GM21723 (cell line): ENCODE results near the gene LILRA6.
"Not testable (repeated sequence)": the region's sequence is repeated elsewhere in the genome, so short reads cannot be mapped to it uniquely, and the experiment has no call there.

ENCODE experiments used
- ATAC-seq: cut with Tn5 transposase; IDR thresholded peaks from one replicate; pipeline ENCODE4 v1.9.1; 2021; ENCODE audit warnings: mild to moderate bottlenecking, moderate library complexity; ENCODE audit not compliant: unreplicated experiment

The LILRA6 gene

DNA sequence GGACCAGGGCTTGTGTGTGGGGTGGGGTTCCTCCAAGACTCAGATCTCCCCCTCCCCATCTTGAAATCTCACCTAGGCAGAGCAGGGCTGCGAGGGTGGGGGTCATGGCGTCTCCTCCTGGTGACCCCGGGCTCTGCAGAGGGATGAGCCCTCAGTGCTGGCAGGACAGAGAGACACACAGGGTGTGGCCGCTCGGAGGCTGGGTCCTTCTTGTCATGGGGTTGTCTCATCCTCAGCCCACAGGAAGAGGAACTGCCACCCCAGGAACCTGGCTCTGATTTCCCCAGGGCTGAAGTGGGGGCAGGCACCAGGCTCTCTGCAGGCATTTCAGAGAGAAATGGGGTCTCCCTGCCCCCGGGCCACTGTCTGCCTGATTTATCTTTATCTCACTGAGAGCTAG lies at the start of gene LILRA6:
Gene LILRA6 (minus strand): TSS at position 145 of the 400 bp plus-strand sequence.
- ATAC-seq: not testable (repeated sequence)

DNA sequence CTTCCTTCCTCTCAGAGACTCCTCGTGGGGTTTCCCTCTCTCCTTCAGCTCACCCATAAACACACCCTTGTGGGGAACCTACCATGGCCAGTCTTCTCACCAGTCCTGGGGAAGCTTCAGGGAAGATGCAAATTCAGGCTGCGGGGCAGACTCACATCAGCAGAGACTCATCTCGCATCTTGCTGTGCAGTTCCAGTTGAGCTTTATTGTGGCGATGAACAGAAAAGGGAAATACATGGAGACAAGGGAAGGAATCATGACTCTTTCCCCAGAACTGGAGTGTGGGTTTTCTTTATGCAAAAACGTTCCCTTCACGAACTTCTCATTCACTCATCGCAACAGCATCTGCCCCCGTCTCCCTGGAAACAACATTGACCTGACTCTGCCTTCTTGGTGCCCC lies 46.6 kb upstream of the LILRA6 start:
- not testable (repeated sequence) for ATAC-seq

DNA sequence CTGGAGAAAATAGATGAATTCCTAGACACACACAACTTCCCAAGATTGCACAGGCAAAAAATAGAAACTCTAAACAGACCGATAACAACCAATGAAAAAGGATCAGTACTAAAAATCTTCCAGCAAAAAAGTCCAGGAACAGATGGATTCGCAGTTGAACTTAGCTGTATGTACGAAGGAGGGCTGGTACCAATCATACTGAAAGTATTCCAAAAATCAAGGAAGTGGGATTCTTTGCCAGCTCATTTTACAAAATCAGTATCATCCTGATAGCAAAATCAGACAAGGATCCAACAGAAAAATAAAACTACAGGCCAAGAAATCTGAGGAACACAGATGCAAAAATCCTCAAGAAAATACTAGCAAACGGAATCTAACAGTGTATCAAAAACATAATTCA lies 44.9 kb upstream of the LILRA6 start:
- no peak for ATAC-seq

DNA sequence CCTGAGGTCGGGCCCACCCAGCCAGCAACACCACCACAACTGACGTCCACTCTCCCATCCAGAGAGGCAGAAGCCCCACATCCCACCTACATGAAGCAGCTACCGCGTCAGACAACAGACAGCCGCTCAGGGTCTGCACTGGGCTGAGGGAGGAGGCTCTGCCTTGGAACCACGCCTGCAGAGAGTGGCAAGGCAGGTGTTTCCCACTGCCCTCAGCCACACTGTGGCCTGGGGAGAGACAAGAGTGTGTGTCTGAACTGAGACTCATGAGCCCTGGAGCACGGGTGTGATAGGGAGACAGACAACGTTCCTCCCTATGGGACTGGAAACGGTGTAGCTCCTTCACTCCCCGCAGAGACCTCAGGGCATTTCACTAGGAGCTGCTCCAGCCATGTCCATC lies 43.7 kb upstream of the LILRA6 start:
- ATAC-seq: not testable (repeated sequence)

DNA sequence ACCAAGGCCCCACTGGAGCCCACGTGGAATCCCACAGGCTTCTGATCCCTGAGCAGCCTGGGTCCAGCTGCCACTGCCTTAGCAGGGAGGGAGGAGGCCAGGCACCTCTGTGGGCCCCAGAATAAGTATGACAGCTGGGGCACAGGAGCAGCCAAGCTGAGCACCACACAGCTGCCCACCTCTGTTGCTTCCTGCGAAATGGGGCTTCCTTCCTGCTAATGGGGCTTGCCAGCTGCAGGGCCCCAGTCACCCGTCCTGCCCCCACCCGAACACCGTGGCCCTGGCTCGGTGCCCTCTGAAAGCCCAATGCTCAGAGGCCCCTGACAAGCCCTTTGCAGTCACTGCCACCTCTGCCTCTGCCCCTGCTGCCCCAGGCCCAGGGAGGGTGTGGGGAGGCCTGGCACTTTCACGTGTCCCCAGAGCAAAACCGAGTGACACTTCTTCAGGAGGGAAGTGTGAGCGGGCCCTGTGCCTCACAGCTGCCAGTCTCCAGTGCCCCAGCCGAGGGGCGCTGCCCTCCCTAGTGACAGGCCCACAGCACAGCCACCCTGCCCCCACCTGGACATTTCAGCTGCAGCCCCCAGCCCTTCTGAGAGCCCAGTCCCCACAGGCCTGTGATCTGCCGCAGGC lies 43.0 kb upstream of the LILRA6 start:
- not testable (repeated sequence) for ATAC-seq

DNA sequence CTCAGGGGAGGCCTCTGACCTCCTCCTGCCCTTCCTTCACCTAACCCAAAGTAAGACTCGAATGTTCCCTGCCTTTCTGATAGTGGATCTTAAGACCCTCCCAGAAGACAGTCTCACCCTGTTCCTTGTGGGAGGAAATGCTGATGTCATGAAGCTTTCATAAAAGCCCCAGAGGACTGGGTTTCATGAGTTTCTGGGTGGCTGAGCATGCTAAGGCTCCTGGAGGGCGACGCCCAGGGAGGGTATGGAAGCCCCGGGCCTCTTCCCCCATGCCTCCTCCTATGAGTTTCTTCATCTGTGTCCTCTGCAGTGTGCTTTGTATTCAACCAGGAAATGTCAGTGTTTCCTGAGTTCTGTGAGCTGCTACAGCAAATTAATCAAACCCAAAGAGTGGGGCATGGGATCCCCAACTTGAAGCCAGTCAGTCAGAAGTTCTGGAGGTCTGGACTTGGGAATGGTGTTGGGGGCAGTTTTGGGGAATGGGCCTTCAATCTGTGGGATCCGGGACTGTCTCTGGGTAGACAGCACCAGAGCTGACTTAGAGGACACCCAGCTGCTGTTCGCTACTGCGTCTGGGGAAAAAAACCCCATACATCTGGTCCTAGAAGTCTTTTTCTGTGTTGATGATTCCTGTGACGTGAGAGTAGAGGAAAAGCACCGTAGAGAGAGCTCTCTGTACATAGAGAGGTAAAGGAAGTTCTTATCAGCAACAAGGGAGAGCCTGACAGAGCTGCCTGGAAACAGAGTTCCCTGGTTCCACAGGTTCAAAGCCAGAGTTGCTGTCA lies 40.3 kb upstream of the LILRA6 start:
- ATAC-seq: no peak

DNA sequence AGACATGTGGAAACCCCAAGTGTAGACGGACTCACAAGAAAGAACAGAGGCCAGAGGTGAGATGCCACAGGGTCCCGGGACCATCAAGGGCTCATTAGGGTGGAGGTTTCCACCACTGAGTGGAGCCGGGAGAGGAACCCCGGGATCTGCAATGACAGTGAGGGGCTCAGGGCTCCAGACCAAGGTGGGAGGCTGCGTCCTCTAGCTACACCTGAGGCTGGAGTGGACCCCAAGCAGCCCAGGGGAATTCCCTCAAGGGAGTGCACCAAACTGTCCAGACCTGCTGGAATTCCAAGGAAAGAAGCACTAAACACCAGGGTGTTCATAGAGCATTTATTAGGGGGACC lies 39.1 kb upstream of the LILRA6 start:
- ATAC-seq: not testable (repeated sequence)

DNA sequence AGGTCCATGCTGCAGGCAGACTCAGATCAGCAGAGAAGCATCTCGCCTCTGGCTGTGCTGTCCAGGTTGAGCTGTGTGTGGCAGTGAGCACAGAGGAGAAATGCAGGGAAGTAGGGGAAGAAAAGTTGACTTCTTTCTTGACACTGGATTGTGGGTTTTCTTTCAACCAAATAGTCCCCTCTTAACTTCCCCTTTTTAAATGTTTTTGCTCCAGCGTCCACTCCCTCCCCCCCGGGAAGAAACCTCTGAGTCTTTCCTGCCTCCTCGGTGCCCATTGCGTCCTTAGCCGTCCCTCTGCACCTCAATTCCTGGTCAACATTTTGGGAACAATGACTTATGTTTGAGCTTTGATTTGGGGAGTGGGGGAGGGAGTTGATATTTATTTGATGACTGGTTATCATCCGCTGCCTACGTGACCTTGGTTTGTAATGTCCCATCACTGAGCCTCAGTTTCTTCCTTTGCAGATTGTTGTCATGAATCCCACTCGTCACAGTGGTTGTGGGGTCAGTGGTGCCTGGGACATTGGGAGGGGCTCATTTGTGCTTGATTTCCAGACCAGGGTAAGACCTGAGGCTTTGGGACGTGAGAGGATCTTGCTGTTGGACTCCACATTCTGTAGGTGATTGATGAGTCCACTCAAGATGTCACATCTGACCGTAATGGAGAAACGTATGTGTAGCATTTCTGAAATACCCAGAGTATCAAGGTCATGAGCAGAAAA lies 38.6 kb upstream of the LILRA6 start, which contains the start of gene LILRB2:
Gene LILRB2 (minus strand): TSS at position 104 of the 722 bp plus-strand sequence. CDS start 614 bp downstream, outside the sequence.
- no peak for ATAC-seq

DNA sequence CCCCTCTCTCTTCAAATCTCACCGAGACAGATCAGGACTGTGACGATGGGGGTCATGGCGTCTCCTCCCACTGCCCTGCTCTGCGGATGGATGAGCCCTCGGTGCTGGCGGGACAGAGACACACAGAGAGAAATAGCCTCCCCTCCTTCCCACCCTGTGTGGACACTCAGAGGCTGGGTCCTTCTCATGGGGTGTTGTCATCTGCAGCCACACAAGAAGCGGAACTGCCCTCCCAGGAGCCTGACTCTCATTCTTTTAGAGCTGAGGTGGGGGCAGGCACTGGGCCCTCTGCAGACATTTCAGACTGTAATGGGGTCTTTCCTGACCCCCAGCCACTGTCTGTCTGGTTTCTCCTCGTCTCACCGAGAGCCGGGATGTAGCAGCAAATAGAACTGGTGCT lies 37.9 kb upstream of the LILRA6 start:
- not testable (repeated sequence) for ATAC-seq

DNA sequence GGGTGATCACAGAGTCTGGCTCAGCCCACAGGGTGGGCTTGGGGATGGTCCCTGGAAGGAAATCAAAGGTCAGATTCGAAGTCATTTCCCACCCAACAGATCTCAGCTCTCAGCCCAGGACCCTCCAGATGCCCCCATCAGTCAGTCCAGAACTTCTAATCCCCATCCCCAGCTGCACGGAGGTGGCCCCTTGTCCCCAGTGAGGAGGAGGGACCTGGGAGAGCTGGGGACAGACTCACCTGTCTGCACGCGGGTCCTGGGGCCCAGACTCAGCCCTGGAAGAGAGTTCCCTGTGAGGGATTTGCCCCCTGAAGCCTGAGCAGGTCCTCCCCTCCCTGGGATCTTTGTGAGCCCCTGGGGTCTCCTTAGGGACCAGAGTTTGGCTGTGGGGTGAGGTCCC lies 37.4 kb upstream of the LILRA6 start:
- not testable (repeated sequence) for ATAC-seq

DNA sequence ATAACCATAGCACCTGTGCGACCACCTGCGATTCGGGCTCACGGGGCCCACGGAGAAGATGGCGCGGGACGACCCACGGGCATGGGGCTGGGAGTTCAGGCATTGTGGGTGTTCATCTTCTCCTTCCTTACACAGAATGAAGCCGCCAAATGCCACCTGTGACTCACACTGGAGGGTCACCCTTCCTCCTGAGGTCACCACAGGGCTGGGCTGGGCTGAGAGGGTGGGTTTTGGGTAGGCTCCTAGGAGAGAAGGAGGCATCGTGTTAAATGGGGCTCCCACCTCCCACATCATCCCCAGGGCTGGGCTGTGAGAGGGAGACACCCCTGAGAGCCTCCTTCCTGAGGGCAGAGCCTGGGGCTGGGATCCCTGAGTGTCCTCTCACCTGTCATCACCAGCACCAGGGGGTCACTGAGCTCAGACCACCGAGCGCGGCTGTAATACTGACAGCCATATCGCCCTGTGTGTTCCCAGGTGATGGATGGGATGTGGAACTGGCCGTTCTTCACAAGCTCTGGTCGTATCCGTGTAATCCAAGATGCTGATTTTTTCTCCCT lies 36.9 kb upstream of the LILRA6 start:
- ATAC-seq: no peak

DNA sequence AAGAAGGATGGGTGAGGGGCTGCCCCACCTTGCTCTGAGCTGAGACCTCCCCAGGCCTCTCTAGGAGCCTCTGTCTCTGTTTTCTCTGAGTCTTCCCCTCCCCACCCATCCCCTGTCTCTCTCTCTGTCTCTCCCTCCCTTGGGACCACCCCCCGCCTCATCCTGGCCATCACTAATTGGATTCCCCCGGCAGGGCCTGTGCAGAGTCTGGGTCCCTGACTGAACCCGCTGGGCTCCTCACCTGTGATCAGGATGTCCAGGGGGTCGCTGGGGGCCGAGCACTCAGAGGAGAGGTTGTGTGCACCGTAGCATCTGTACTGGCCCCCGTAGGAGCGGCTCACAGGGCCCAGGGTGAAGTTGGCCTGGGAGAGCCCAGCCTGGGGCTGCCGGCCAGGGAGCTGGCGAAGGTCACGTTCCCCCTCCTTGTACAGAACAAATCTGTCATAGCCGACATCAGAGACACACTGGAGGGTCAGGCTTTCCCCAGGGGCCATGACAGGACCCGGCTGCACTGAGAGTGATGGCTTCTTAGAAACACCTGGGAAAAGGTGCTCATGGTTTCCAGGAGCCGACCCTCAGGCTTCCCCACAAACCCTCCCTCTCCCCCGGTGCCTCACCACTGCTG lies 36.1 kb upstream of the LILRA6 start:
- not testable (repeated sequence) for ATAC-seq

DNA sequence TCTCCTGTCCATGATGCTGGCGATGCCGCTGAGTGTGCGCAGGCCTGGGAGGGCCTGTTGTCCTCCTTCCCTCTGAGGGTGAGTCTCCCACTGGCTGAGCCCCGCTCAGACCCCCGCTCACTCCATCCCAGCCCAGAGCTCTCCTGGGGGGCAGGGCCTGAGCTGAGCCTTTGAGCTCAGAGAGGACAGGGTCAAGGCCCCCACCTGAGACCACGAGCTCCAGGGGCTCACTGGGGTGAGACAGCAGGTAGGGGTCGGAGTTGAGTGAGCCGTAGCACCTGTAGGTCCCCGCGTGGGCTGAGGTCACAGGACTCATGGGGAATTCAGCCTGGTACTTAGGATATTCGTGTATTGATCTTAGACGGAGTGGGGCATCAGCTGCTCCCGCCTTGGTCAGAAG lies 35.5 kb upstream of the LILRA6 start:
- not testable (repeated sequence) for ATAC-seq

DNA sequence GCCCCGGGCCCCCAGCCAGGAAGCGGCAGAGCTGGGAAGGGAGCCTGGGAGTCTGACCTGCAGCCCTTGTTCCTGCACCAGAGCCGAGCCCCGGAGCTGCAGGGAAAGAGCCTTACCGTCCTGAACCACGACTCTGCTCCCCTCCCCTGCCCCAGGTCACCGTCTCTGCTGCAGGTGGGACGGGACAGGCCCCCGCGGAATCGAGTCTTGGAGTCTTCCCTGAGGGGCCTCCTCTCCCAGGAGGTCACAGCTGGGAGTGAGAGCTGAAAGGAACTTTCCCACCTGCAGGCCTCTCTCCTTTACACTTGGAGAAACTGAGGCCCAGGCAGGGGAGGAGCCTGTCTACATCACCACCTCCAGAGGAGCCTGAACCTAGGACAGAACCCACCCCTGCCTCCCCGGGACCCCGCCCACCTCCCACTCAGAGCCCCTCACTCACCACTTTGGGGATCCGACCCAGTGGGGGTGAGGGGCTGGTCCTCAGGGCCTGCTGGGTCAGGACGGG lies 34.6 kb upstream of the LILRA6 start:
- ATAC-seq: not testable (repeated sequence)

DNA sequence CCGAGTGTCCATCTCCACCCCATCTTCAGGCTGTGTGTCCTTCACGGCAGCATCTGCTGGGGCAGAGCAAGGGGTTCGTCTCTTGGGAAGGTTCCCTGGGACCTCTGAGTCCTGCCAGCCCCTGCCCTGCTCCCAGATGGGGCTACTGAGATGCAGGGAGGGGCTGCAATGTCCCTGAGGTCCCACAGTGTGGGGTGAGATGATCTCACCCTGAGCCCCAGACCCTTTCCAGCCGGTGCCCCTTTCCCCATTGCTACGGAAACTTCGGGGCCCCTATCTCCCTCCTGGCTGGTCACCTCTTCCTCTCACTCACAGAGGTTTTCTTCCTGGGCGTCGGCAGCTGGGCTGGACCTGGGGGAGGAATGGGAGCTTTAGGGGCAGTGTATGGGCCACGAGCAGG lies 33.4 kb upstream of the LILRA6 start:
- no peak for ATAC-seq

DNA sequence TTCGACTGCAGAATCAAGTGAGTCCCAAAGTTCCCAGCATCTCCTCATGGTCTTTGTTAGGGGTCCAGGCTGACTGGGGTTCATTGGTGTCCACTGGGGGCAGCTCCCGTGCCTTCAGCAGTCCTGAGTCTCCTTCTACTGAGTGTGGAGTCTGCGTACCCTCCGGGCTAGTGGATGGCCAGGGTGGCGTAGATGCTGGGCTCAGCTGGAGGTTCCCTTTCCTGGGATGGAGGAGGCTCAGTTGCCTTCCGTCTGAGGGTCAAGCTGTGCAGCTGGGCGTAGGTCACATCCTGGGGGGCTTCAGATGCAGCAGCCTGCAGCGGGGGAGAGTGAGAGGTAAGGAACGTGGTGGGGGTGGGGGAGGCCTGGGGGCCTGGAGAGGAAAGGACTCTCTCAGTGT lies 31.9 kb upstream of the LILRA6 start:
- not testable (repeated sequence) for ATAC-seq

DNA sequence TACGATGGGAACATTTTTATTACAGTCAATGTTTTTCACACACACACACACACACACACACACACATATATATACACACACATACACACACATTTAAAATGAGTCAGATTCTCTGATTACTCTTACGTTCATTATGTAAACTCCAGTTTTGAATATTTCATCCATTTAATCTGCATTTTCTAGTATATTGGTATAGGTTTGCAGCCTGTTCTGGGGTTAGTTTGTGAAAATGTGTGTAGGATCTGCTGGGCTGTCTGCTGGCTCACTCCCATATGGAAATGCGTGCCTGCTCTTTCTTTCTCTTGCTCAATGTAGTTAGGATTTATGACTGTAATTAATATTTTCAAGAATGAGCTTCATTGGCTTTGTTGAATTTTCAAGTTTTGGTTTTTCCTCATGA lies 31.2 kb upstream of the LILRA6 start:
- no peak for ATAC-seq

DNA sequence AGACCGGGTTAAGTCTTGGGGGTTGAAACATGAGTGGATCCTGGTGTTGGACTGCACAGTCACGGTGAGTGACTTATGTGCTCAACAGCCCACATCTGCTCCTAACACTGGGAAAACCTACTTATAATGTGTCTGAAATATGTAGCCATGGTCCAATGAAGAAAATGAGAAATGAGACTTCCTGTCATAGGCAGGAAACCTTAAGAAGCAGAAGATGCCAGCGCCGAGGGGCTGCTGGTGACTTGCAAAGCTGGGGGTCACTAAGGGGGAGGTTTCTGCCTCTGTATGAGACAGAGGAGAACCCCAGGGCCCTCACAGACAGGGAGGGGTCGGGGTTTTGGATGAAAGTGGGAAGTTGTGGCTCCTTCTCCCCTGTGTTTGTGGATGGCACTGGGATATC lies 29.6 kb upstream of the LILRA6 start:
- ATAC-seq: not testable (repeated sequence)

DNA sequence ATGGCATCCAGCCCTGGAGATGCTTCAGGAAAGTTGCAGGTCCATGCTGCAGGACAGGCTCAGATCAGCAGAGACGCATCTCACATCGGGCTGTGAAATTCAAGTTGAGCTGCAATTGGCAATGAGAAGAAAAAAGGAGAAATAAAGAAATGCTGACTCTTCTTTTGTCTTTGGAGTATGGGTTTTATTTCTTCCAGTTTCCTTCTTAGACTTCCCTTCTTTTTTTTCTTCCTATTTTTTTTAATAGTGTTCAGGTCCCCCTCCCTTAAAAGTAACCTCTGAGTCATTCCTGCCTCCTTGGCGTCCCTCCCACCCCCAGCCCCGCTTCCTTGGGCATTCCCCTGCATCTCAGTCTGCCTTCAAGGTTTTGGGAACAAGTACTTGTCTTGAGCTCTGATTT lies 29.0 kb upstream of the LILRA6 start:
- ATAC-seq: not testable (repeated sequence)

DNA sequence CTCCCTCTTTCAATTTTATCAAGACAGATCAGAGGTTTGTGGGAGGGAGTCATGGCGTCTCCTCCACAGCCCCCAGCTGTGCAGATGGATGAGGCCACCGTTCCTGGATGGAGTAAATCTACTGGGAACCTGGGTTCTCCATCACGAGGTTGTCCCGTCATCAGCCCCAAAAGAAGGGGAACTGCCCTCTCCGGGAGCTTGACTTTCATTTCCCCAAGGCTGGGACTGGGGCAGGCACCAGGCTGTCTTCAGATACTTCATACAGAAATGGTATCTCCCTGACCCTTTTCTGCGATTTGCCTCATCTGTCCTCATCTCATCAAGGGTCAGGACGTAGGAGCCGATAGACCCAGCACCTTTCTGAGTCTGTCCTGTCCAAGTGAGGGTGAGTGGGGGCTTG lies 28.5 kb upstream of the LILRA6 start:
- no peak for ATAC-seq

DNA sequence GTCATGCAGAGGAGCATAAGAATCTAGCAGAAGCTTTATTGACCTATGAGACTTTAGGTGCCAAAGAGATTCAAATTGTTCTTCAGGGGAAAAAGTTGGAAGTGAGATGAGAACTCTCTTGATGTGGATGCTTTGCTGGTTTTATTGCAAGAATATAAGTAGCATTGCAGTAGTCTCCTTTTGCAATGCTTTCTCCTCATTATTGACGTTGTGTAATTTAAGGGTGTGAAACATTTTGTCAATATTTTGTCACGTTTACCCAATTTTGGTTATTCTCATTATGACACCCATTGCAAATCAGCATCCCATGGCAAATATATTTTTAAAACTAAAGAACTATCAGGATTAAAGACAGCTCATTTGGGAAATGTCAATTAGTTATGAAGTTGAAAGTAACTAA lies 26.3 kb upstream of the LILRA6 start:
- ATAC-seq: no peak
